ENCODE results near the gene INPP5J.

The INPP5J gene

DNA sequence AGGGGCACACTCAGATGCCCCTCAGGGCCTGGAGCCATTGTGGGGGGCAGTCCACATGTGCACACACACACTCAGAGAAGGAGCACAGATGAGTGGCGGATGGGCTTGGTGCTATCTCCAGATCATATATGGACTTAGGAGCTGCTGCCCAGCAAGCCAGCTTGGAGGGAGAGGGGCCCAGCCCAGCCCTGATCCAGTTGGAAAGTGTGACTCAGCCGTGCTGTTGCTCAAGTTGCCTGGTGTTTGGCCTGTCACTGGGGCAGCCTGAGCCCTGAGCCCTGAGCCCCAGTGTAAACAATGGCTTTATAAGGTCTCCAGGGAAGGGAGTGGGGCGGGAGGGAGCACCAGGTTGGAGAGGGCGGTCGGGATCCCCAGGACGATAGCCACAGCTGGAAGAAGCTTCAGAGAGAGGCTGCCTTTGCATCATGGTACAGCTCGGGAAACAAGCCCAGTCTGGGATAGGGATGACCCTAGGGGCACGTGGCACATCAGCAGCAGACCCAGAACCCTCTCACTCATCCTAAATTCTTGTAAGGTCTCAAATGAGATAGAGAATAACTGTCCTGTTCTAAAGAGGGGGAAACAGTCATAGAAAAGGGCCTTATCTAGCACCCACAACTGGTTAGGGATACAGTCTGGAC is 20.2 kb upstream of the INPP5J start:
- Histone ChIP-seq H3K23ac (ENCODE audit: low read length in 2 of 2) (no peak overlapping the region), H4K91ac (ENCODE audit: low read length) (peak overlapping the region; percentile 60), H3K18ac (ENCODE audit: low read depth in 1 of 2, low read length in 2 of 2) (peak overlapping the region; percentile 24 to 85), H3K36me3 (ENCODE audit: control insufficient read depth in 1 of 2, insufficient read depth in 2 of 2, low read depth in 1 of 2, low read length in 2 of 2) (peaks cover 69 to 79% of the 10 kb centered on the region in 2 experiments), H3K4ac (ENCODE audit: low read depth in 1 of 2, low read length in 2 of 2) (peak overlapping the region in 1 of 2 experiments; percentile 29), H3K27ac (ENCODE audit: low read length, poor library complexity, severe bottlenecking) (peak overlapping the region; percentile 5), H3K14ac (ENCODE audit: low read length in 2 of 2) (no peak overlapping the region), H3K4me3 (ENCODE audit: insufficient read depth in 1 of 2, low read depth in 1 of 2, low read length in 2 of 2) (peak overlapping the region in 1 of 2 experiments; percentile 1), H4K8ac (ENCODE audit: low read length) (no peak overlapping the region), H3K4me1 (ENCODE audit: control insufficient read depth, insufficient read depth, low read depth, low read length) (peaks cover 37% of the 10 kb centered on the region), H2AK5ac (ENCODE audit: low read length, severe bottlenecking) (no peak overlapping the region), H3K4me2 (ENCODE audit: low read length, poor library complexity, severe bottlenecking) (no peak overlapping the region), H3K27me3 (ENCODE audit: control insufficient read depth in 1 of 2, insufficient read depth in 1 of 2, low read length in 2 of 2) (no peaks in the 10 kb centered on the region), H2BK120ac (ENCODE audit: low read depth, low read length) (peak overlapping the region; percentile 3), H3K79me1 (replicated peaks; ENCODE audit: low read length, poor library complexity, severe bottlenecking) (peaks cover 7% of the 10 kb centered on the region), H2AFZ (ENCODE audit: low read depth, low read length) (no peak overlapping the region), H2BK5ac (ENCODE audit: low read depth, low read length, poor library complexity, severe bottlenecking) (no peak overlapping the region), H2BK12ac (ENCODE audit: low read length in 2 of 2) (peak overlapping the region; percentile 7 to 46), H2BK15ac (ENCODE audit: low read depth, poor library complexity, severe bottlenecking) (no peak overlapping the region), H3K9me3 (ENCODE audit: control insufficient read depth, low read length) (no peaks in the 10 kb centered on the region), H3K9ac (ENCODE audit: low read length) (peak overlapping the region; percentile 82)
- DNase-seq, result peak; percentile 99
- WGBS, result 6% methylated on average over 6 of the region's 8 CpGs

DNA sequence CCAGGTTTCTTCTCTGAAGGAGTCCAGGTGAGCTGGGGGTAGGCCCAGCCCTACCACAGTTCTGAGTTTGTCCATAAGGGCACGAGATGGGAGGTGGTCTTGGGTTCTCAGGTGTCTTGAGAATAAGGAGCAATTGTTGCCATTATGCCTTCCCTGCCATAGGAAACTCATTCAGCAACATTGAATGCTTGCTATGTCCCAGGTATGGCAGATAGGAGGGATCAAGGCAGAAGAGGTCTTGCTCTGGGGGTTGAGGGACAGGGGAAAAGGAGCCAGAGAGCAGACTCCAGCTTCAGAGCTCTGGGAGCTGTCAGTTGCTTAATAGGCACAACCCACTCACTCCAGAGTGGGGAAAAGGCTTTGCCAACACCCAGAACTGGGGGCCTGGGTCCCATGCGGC is 19.7 kb upstream of the INPP5J start:
- Histone ChIP-seq H3K27ac (ENCODE audit: low read length, poor library complexity, severe bottlenecking) (peak overlapping the region; percentile 4), H3K23ac (ENCODE audit: low read length in 2 of 2) (no peak overlapping the region), H3K4me2 (ENCODE audit: low read length, poor library complexity, severe bottlenecking) (no peak overlapping the region), H3K36me3 (ENCODE audit: control insufficient read depth in 1 of 2, insufficient read depth in 2 of 2, low read depth in 1 of 2, low read length in 2 of 2) (peaks cover 63 to 74% of the 10 kb centered on the region in 2 experiments), H3K14ac (ENCODE audit: low read length in 2 of 2) (no peak overlapping the region), H2BK120ac (ENCODE audit: low read depth, low read length) (peak overlapping the region; percentile 3), H4K91ac (ENCODE audit: low read length) (peak overlapping the region; percentile 1), H3K18ac (ENCODE audit: low read depth in 1 of 2, low read length in 2 of 2) (peak overlapping the region; percentile 24 to 61), H3K27me3 (ENCODE audit: control insufficient read depth in 1 of 2, insufficient read depth in 1 of 2, low read length in 2 of 2) (no peaks in the 10 kb centered on the region), H2BK15ac (ENCODE audit: low read depth, poor library complexity, severe bottlenecking) (no peak overlapping the region), H3K9me3 (ENCODE audit: control insufficient read depth, low read length) (no peaks in the 10 kb centered on the region), H2AK5ac (ENCODE audit: low read length, severe bottlenecking) (no peak overlapping the region), H3K9ac (ENCODE audit: low read length) (peak overlapping the region; percentile 82), H3K4me3 (ENCODE audit: insufficient read depth in 1 of 2, low read depth in 1 of 2, low read length in 2 of 2) (peak overlapping the region in 1 of 2 experiments; percentile 1), H2BK5ac (ENCODE audit: low read depth, low read length, poor library complexity, severe bottlenecking) (no peak overlapping the region), H2BK12ac (ENCODE audit: low read length in 2 of 2) (peak overlapping the region in 1 of 2 experiments; percentile 12), H2AFZ (ENCODE audit: low read depth, low read length) (no peak overlapping the region), H3K4ac (ENCODE audit: low read depth in 1 of 2, low read length in 2 of 2) (peak overlapping the region in 1 of 2 experiments; percentile 22), H4K8ac (ENCODE audit: low read length) (peak overlapping the region; percentile 5), H3K4me1 (ENCODE audit: control insufficient read depth, insufficient read depth, low read depth, low read length) (peaks cover 37% of the 10 kb centered on the region), H3K79me1 (replicated peaks; ENCODE audit: low read length, poor library complexity, severe bottlenecking) (peaks cover 6% of the 10 kb centered on the region)
- 89% methylated on average over 2 of the region's 2 CpGs for WGBS
- no peak for DNase-seq

DNA sequence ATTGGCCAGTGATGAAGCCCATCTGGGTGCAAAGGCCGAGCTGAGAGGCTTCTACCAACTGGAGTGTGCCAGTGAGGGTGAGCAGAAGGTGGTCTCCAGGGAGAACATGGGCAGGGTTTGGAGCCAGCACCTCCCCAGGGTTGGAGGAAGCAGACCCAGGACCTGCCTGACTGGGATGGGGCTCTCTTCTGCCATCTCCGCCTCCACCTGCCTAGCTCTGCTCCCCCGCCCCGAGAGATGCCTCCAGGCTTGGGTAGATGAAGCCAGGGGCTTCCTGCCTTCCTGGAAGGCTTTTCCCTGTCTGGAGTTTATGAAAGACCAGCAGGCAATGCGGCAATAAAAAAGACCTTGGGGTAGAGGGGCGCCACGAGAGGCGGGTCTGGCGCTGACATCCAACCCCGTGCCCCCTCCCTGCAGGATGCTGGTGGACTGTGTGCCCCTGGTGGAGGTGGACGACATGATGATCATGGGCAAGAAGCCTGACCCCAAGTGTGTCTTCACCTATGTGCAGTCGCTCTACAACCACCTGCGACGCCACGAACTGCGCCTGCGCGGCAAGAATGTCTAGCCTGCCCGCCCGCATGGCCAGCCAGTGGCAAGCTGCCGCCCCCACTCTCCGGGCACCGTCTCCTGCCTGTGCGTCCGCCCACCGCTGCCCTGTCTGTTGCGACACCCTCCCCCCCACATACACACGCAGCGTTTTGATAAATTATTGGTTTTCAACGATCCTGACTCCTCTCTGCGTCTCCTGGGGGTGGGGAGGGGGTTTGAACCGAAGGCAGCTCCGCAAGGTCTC is 18.7 kb upstream of the INPP5J start:
- H3K9ac ChIP-seq (ENCODE audit: low read length), result peak overlapping the region; percentile 82
- no peak overlapping the region for H3K4me2 ChIP-seq (ENCODE audit: low read length, poor library complexity, severe bottlenecking)
- WGBS, result 95% methylated on average over 23 of the region's 33 CpGs
- H2BK5ac ChIP-seq (ENCODE audit: low read depth, low read length, poor library complexity, severe bottlenecking), result no peak overlapping the region
- H3K27ac ChIP-seq (ENCODE audit: low read length, poor library complexity, severe bottlenecking), result no peak overlapping the region
- no peak overlapping the region for H3K4me3 ChIP-seq (ENCODE audit: insufficient read depth in 1 of 2, low read depth in 1 of 2, low read length in 2 of 2)
- no peak overlapping the region for H2AFZ ChIP-seq (ENCODE audit: low read depth, low read length)
- H3K36me3 ChIP-seq (ENCODE audit: control insufficient read depth in 1 of 2, insufficient read depth in 2 of 2, low read depth in 1 of 2, low read length in 2 of 2), result peaks cover 55 to 64% of the 10 kb centered on the region in 2 experiments
- H3K79me1 ChIP-seq (replicated peaks; ENCODE audit: low read length, poor library complexity, severe bottlenecking), result peaks cover 4% of the 10 kb centered on the region
- H3K4me1 ChIP-seq (ENCODE audit: control insufficient read depth, insufficient read depth, low read depth, low read length), result peaks cover 33% of the 10 kb centered on the region
- no peak overlapping the region for H3K14ac ChIP-seq (ENCODE audit: low read length in 2 of 2)
- peak overlapping the region in 1 of 2 experiments; percentile 5 for H3K4ac ChIP-seq (ENCODE audit: low read depth in 1 of 2, low read length in 2 of 2)
- no peaks in the 10 kb centered on the region for H3K27me3 ChIP-seq (ENCODE audit: control insufficient read depth in 1 of 2, insufficient read depth in 1 of 2, low read length in 2 of 2)
- no peak overlapping the region for H4K8ac ChIP-seq (ENCODE audit: low read length)
- no peak overlapping the region for H2AK5ac ChIP-seq (ENCODE audit: low read length, severe bottlenecking)
- no peaks in the 10 kb centered on the region for H3K9me3 ChIP-seq (ENCODE audit: control insufficient read depth, low read length)
- no peak for DNase-seq
- H3K18ac ChIP-seq (ENCODE audit: low read depth in 1 of 2, low read length in 2 of 2), result no peak overlapping the region
- no peak overlapping the region for H3K23ac ChIP-seq (ENCODE audit: low read length in 2 of 2)
- no peak overlapping the region for H2BK15ac ChIP-seq (ENCODE audit: low read depth, poor library complexity, severe bottlenecking)
- H4K91ac ChIP-seq (ENCODE audit: low read length), result no peak overlapping the region
- no peak overlapping the region for H2BK120ac ChIP-seq (ENCODE audit: low read depth, low read length)
- H2BK12ac ChIP-seq (ENCODE audit: low read length in 2 of 2), result no peak overlapping the region

DNA sequence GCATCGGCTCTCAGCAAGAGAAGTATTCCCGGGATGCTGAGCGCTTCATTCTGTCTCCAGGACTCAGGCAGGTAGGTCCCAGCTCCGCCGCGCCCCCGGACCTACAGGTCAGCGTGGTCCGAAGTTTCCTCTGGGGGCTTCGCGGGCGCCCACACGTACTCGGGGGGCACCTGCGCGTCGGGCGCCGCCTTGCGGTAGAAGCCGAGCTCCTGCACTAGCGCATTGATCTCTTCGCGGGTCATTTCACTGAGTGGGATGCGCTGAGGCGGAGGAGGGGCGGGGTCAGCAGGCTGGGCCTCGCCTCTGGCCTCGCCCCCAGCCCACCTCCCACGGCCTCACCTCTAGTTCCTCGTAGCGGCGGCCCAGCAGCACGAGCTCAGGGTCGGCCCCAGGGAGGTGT is 17.9 kb upstream of the INPP5J start:
- H3K9ac ChIP-seq (ENCODE audit: low read length), result no peak overlapping the region
- no peak overlapping the region for H2BK12ac ChIP-seq (ENCODE audit: low read length in 2 of 2)
- no peak overlapping the region for H3K18ac ChIP-seq (ENCODE audit: low read depth in 1 of 2, low read length in 2 of 2)
- peaks cover 27% of the 10 kb centered on the region for H3K4me1 ChIP-seq (ENCODE audit: control insufficient read depth, insufficient read depth, low read depth, low read length)
- H2BK5ac ChIP-seq (ENCODE audit: low read depth, low read length, poor library complexity, severe bottlenecking), result no peak overlapping the region
- H3K79me1 ChIP-seq (replicated peaks; ENCODE audit: low read length, poor library complexity, severe bottlenecking), result peaks cover 2% of the 10 kb centered on the region
- H2AK5ac ChIP-seq (ENCODE audit: low read length, severe bottlenecking), result no peak overlapping the region
- no peak overlapping the region for H3K4me3 ChIP-seq (ENCODE audit: insufficient read depth in 1 of 2, low read depth in 1 of 2, low read length in 2 of 2)
- H3K36me3 ChIP-seq (ENCODE audit: control insufficient read depth in 1 of 2, insufficient read depth in 2 of 2, low read depth in 1 of 2, low read length in 2 of 2), result peaks cover 47 to 56% of the 10 kb centered on the region in 2 experiments
- no peak overlapping the region for H2AFZ ChIP-seq (ENCODE audit: low read depth, low read length)
- no peak overlapping the region for H3K4me2 ChIP-seq (ENCODE audit: low read length, poor library complexity, severe bottlenecking)
- no peak overlapping the region for H2BK120ac ChIP-seq (ENCODE audit: low read depth, low read length)
- no peak overlapping the region for H3K23ac ChIP-seq (ENCODE audit: low read length in 2 of 2)
- no peak overlapping the region for H2BK15ac ChIP-seq (ENCODE audit: low read depth, poor library complexity, severe bottlenecking)
- H3K9me3 ChIP-seq (ENCODE audit: control insufficient read depth, low read length), result no peaks in the 10 kb centered on the region
- WGBS, result 32% methylated on average over 28 of the region's 35 CpGs
- no peak overlapping the region for H3K27ac ChIP-seq (ENCODE audit: low read length, poor library complexity, severe bottlenecking)
- no peak overlapping the region for H3K4ac ChIP-seq (ENCODE audit: low read depth in 1 of 2, low read length in 2 of 2)
- H4K91ac ChIP-seq (ENCODE audit: low read length), result peak overlapping the region; percentile 35
- peak overlapping the region; percentile 61 for H4K8ac ChIP-seq (ENCODE audit: low read length)
- no peak overlapping the region for H3K14ac ChIP-seq (ENCODE audit: low read length in 2 of 2)
- DNase-seq, result no peak
- H3K27me3 ChIP-seq (ENCODE audit: control insufficient read depth in 1 of 2, insufficient read depth in 1 of 2, low read length in 2 of 2), result no peaks in the 10 kb centered on the region

Measured in mesenchymal stem cell (in vitro differentiated cells and primary cell).